ENCODE measurements around the gene FAM156A.
"Not testable (repeated sequence)": the region's sequence is repeated elsewhere in the genome, so short reads cannot be mapped to it uniquely, and the experiment has no call there.

The FAM156A gene, protein sequence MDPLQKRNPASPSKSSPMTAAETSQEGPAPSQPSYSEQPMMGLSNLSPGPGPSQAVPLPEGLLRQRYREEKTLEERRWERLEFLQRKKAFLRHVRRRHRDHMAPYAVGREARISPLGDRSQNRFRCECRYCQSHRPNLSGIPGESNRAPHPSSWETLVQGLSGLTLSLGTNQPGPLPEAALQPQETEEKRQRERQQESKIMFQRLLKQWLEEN

DNA sequence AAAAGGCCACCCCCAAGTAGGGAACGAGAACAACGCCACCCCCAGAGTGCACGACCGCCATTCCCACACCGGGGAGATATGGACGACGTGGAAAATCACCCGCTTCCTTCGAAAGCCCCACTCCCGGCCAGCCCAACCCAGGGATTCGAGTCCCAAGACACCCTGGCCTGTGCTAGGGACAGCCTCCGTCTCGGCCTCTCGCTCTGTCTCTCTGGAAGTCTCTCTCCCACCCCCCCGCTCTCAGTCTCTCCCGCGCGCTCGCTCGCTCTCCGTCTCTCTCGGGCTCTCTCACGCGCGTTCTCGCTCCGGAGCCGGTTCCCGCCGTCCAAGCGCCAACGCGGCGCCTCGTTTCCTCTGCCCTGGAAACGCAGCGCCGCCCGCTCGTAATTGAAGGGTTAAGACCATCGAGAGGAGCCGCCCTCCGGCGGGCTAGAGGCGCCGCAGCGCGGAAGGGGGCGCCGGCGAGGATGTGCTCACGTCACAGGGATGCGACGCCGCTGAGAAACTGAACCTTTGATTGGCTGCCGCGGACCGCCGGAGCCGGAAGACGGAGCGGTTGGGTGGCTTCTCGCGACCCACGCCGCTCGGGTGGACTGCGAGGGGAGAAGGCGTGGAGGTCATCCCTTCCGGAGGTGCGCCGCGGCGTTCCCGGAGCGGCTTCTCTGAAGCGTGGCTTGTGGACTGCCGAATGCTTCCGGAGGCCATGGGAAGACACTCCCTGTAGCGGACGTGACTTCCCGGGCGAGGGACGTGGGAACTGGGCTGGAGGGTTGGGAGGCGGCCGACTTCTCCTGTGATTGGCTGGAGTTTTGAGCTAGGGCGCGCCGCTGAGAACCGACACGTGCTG lies at the start of gene FAM156A:
TSS of gene FAM156A (minus strand) at position 406 of the 847 bp plus-strand sequence. CDS start 9,930 bp downstream, outside the sequence.
- not testable (repeated sequence) for H3K4me3 ChIP-seq (ENCODE audit: low read depth in 1 of 2, low read length in 2 of 2); H3K27ac ChIP-seq (ENCODE audit: low read length); H3K4me1 ChIP-seq (ENCODE audit: control insufficient read depth in 1 of 2, insufficient read depth in 2 of 2, low read length in 2 of 2); H3K9me3 ChIP-seq (ENCODE audit: control insufficient read depth in 1 of 2, low read length in 2 of 2); H3K27me3 ChIP-seq (ENCODE audit: low read depth, low read length); H3K36me3 ChIP-seq (ENCODE audit: control insufficient read depth in 1 of 2, insufficient read depth in 2 of 2, low read length in 2 of 2)

DNA sequence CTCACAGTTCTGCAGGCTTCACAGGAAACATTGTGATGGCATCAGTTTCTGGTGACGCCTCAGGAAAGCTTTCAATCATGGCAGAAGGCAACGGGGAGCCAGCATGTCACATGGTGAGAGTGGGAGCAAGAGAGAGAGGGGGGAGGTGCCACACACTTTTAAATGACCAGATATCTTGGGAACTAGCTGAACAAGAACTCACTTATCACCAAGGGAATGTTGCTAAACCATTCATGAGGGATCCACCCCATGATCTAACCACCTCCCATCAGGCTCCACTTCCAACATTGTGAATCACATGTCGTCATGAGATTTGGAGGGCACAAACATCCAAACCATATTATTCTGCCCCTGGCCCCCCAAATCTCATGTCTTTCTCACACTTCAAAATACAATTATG lies 47.0 kb upstream of the FAM156A start:
- no peaks in the 10 kb centered on the region for H3K36me3 ChIP-seq (ENCODE audit: control insufficient read depth in 1 of 2, insufficient read depth in 2 of 2, low read length in 2 of 2)
- no peaks in the 10 kb centered on the region for H3K27me3 ChIP-seq (ENCODE audit: low read depth, low read length)
- H3K4me3 ChIP-seq (ENCODE audit: low read depth in 1 of 2, low read length in 2 of 2): no peak overlapping the region
- no peaks in the 10 kb centered on the region for H3K9me3 ChIP-seq (ENCODE audit: control insufficient read depth in 1 of 2, low read length in 2 of 2)
- H3K27ac ChIP-seq (ENCODE audit: low read length): no peak overlapping the region
- peaks cover 0 to 11% of the 10 kb centered on the region in 2 donors for H3K4me1 ChIP-seq (ENCODE audit: control insufficient read depth in 1 of 2, insufficient read depth in 2 of 2, low read length in 2 of 2)

DNA sequence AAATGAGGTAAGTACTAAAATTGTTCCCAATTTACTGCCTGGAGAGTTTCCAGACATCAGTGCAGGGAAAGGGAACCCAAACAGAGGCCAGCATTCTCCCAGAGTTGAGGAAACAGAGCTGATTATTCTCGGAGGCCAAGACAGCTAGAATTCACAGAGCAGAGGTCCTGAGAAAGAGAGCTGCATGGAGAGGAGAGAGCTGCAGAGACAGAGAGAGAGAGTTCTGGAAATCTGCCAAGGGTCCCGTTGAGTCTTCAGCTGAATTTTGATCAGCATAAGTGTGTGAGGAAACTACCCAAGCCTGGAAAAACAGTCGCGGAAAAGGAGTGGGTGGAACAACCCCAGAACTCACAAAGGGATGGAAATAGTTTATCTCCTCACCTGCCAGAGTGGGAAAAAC lies 46.5 kb upstream of the FAM156A start:
- no peaks in the 10 kb centered on the region for H3K9me3 ChIP-seq (ENCODE audit: control insufficient read depth in 1 of 2, low read length in 2 of 2)
- peaks cover 0 to 11% of the 10 kb centered on the region in 2 donors for H3K4me1 ChIP-seq (ENCODE audit: control insufficient read depth in 1 of 2, insufficient read depth in 2 of 2, low read length in 2 of 2)
- H3K36me3 ChIP-seq (ENCODE audit: control insufficient read depth in 1 of 2, insufficient read depth in 2 of 2, low read length in 2 of 2): no peaks in the 10 kb centered on the region
- no peaks in the 10 kb centered on the region for H3K27me3 ChIP-seq (ENCODE audit: low read depth, low read length)
- no peak overlapping the region for H3K4me3 ChIP-seq (ENCODE audit: low read depth in 1 of 2, low read length in 2 of 2)
- H3K27ac ChIP-seq (ENCODE audit: low read length): no peak overlapping the region

DNA sequence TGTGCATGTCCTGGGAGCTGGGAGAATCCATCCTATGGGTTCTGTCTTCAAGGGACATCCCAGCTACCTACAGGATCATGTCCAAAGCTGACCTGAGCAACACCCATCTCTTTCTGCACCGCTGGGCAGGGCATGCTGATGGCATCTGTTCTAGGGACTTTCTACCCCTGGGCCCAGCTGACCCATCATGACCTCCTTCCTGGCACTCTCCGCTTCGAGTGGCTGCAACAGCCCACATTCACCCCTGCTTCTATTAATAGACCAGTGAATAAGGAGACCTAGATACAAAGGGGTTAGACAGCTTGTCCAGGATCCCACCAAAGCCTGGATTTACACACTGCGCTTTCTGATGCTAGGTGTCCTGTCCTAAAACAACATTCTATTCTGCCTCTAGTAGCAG lies 45.7 kb upstream of the FAM156A start:
- no peaks in the 10 kb centered on the region for H3K36me3 ChIP-seq (ENCODE audit: control insufficient read depth in 1 of 2, insufficient read depth in 2 of 2, low read length in 2 of 2)
- H3K27ac ChIP-seq (ENCODE audit: low read length): no peak overlapping the region
- peaks cover 0 to 11% of the 10 kb centered on the region in 2 donors for H3K4me1 ChIP-seq (ENCODE audit: control insufficient read depth in 1 of 2, insufficient read depth in 2 of 2, low read length in 2 of 2)
- H3K4me3 ChIP-seq (ENCODE audit: low read depth in 1 of 2, low read length in 2 of 2): no peak overlapping the region
- no peaks in the 10 kb centered on the region for H3K27me3 ChIP-seq (ENCODE audit: low read depth, low read length)
- H3K9me3 ChIP-seq (ENCODE audit: control insufficient read depth in 1 of 2, low read length in 2 of 2): no peaks in the 10 kb centered on the region

DNA sequence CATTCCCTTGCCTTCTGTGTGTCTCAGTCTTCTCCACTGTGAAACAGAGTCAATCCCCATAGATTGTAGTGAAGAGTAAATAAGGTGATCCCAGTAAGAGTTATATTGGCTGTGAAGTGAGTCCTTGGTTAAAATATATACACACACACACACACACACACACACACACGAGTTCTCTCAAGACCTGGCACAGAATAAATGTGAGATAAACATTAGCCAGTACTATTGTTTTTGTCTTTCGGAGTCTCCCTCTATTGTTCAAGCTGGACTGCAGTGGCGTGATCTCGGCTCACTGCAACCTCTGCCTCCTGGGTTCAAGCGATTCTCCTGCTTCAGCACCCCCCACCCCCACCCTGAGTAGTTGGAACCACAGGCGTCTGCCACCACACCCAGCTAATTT lies 44.8 kb upstream of the FAM156A start:
- no peaks in the 10 kb centered on the region for H3K36me3 ChIP-seq (ENCODE audit: control insufficient read depth in 1 of 2, insufficient read depth in 2 of 2, low read length in 2 of 2)

DNA sequence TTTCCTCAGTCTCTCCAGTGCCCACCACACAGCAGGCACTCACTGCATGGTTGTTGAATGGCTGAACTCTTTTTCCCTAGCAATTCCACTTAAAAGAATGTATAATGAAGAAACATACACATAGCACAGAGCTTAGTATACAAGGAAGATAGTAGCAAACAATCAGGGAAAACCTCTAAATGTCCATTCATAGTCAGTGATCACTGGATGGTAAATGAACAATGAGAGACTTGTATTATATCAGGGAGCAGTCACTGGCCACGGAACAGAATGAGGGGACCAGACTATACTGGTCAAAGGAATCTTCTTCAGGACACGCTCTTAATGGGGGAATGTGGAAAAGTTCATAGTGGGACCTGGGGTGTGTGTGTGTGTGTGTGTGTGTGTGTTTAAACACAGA lies 43.6 kb upstream of the FAM156A start:
- H3K4me3 ChIP-seq (ENCODE audit: low read depth in 1 of 2, low read length in 2 of 2): no peak overlapping the region
- no peaks in the 10 kb centered on the region for H3K27me3 ChIP-seq (ENCODE audit: low read depth, low read length)
- no peaks in the 10 kb centered on the region for H3K9me3 ChIP-seq (ENCODE audit: control insufficient read depth in 1 of 2, low read length in 2 of 2)
- no peaks in the 10 kb centered on the region for H3K36me3 ChIP-seq (ENCODE audit: control insufficient read depth in 1 of 2, insufficient read depth in 2 of 2, low read length in 2 of 2)
- H3K4me1 ChIP-seq (ENCODE audit: control insufficient read depth in 1 of 2, insufficient read depth in 2 of 2, low read length in 2 of 2): peaks cover 0 to 11% of the 10 kb centered on the region in 2 donors
- no peak overlapping the region for H3K27ac ChIP-seq (ENCODE audit: low read length)

More for the DNA sequence above, 44.8 kb upstream of the FAM156A start:
- no peaks in the 10 kb centered on the region for H3K9me3 ChIP-seq (ENCODE audit: control insufficient read depth in 1 of 2, low read length in 2 of 2)
- no peak overlapping the region for H3K4me3 ChIP-seq (ENCODE audit: low read depth in 1 of 2, low read length in 2 of 2)
- no peaks in the 10 kb centered on the region for H3K27me3 ChIP-seq (ENCODE audit: low read depth, low read length)
- no peak overlapping the region for H3K27ac ChIP-seq (ENCODE audit: low read length)
- peaks cover 0 to 11% of the 10 kb centered on the region in 2 donors for H3K4me1 ChIP-seq (ENCODE audit: control insufficient read depth in 1 of 2, insufficient read depth in 2 of 2, low read length in 2 of 2)

DNA sequence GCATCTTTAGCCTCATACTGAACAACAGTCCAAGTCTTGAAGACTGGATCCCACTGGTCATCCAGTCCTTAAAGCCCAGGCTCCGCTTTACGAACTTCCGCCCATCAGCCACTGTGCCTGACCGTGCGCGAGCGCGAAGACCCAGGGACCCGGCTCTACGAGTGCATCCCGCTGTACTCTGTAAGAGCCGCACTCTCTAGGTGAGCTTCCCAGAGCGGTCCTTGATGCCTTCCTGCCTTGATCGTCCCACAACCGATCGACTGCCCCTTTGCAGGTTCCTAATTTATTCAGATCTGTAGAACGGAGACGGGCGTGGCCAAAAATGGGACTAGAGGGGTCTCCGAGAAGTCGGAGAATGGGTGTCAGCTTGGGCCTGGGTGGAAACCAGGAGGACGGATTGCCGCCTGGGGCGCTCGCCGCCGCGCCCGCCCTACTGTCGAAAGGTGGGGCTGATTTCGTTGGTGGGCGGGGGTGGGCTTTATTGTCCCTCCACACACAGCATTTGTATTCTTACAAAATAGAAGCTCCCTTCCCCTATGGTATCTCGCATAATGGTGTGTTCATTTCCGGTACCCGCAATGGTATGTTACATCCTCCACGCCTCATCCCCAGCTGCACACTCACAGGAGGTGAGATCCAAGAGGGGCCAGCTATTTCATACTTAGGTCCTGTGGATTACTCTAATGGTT lies 42.3 kb upstream of the FAM156A start:
- no peaks in the 10 kb centered on the region for H3K27me3 ChIP-seq (ENCODE audit: low read depth, low read length)
- no peaks in the 10 kb centered on the region for H3K36me3 ChIP-seq (ENCODE audit: control insufficient read depth in 1 of 2, insufficient read depth in 2 of 2, low read length in 2 of 2)
- H3K9me3 ChIP-seq (ENCODE audit: control insufficient read depth in 1 of 2, low read length in 2 of 2): no peaks in the 10 kb centered on the region
- H3K4me1 ChIP-seq (ENCODE audit: control insufficient read depth in 1 of 2, insufficient read depth in 2 of 2, low read length in 2 of 2): peaks cover 0 to 11% of the 10 kb centered on the region in 2 donors
- H3K4me3 ChIP-seq (ENCODE audit: low read depth in 1 of 2, low read length in 2 of 2): peak overlapping the region in 1 of 2 donors; percentile 7
- H3K27ac ChIP-seq (ENCODE audit: low read length): no peak overlapping the region

DNA sequence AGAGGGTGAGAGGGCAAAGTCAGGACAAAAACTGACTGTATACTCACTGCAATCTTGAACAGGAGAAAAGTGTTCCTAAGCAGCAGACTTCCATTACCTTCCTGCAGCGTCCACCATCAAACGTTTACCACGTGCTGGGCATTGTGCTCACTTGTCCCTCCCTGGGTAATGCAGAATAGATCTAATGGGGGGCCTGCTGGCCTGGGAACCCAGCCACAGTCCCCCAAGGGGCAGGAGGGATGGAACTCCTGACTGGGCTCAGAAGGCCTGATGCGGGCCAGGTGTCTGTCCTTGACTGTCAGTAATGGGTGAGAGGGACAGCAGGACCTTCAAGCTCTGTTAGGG lies 37.6 kb upstream of the FAM156A start:
- peak overlapping the region; percentile 71 to 86 for H3K4me3 ChIP-seq (ENCODE audit: low read depth in 1 of 2, low read length in 2 of 2)
- H3K27me3 ChIP-seq (ENCODE audit: low read depth, low read length): no peaks in the 10 kb centered on the region
- no peaks in the 10 kb centered on the region for H3K9me3 ChIP-seq (ENCODE audit: control insufficient read depth in 1 of 2, low read length in 2 of 2)
- no peaks in the 10 kb centered on the region for H3K36me3 ChIP-seq (ENCODE audit: control insufficient read depth in 1 of 2, insufficient read depth in 2 of 2, low read length in 2 of 2)
- peaks cover 0 to 11% of the 10 kb centered on the region in 2 donors for H3K4me1 ChIP-seq (ENCODE audit: control insufficient read depth in 1 of 2, insufficient read depth in 2 of 2, low read length in 2 of 2)
- peak overlapping the region; percentile 87 for H3K27ac ChIP-seq (ENCODE audit: low read length)

DNA sequence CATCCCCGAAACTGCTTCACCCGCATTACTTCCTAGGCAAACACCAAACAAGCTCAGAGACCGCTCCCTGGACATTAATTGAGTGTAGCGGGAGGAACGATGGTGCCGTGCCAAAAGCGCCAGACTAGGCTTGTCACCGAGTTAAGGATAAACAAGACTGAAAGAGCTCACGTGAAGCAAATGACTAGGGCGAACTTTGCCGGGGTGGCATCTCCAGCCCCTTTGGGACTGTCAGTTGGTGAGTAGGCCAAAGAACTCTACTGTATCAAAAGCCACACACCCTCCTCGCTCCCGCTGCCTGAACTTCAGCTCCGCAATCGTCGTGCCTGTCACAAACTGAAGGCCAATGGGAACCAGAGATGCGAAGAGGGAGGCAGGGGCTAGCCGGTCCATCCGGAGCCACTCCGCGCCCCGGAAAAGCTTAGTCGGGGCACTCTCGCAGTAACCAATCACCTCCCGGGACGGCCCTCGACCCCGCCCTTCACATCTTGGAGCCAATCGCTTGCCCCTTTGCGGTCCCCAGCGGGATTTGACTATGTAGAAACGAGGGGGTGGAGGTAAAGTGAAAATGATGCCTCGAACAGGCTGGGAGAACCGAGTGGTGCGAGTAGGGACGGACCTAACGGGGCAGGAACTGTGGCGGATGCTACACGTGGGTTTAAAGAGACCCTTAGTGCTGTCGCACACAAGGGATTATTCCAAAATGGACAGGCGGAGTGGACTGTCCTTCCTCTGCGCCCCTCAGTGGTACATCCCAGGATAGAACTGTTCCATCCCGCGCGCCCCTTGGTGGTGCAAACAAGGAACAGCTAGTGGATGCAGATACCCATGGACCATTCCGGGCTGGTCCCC lies 37.0 kb upstream of the FAM156A start:
- Histone ChIP-seq H3K27ac (ENCODE audit: low read length) (peak overlapping the region; percentile 87), H3K27me3 (ENCODE audit: low read depth, low read length) (no peaks in the 10 kb centered on the region), H3K9me3 (ENCODE audit: control insufficient read depth in 1 of 2, low read length in 2 of 2) (no peaks in the 10 kb centered on the region), H3K4me3 (ENCODE audit: low read depth in 1 of 2, low read length in 2 of 2) (peak overlapping the region; percentile 71 to 86), H3K4me1 (ENCODE audit: control insufficient read depth in 1 of 2, insufficient read depth in 2 of 2, low read length in 2 of 2) (peaks cover 0 to 11% of the 10 kb centered on the region in 2 donors), H3K36me3 (ENCODE audit: control insufficient read depth in 1 of 2, insufficient read depth in 2 of 2, low read length in 2 of 2) (no peaks in the 10 kb centered on the region)

DNA sequence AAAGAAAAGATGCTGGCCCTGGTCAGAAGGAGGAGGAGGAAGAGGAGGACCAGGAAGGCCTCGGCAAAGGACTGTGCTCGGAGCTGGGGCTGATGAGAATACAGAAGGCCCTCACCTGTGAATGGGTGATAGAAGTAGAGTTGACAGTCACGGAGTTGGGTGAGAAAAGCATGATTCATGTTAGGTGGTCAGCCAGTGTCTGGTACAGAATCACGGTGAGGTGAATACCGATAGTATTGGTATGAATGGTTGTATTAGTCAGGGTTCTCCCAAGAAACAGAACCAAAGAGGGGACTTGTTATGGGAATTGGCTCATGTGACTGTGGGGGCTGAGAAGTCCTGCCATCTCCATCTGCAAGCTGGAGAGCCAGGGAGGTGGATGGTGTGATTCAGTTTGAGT lies 32.5 kb upstream of the FAM156A start:
- Histone ChIP-seq H3K27me3 (ENCODE audit: low read depth, low read length) (no peaks in the 10 kb centered on the region), H3K4me1 (ENCODE audit: control insufficient read depth in 1 of 2, insufficient read depth in 2 of 2, low read length in 2 of 2) (peaks cover 0 to 21% of the 10 kb centered on the region in 2 donors), H3K27ac (ENCODE audit: low read length) (no peak overlapping the region), H3K36me3 (ENCODE audit: control insufficient read depth in 1 of 2, insufficient read depth in 2 of 2, low read length in 2 of 2) (no peaks in the 10 kb centered on the region), H3K4me3 (ENCODE audit: low read depth in 1 of 2, low read length in 2 of 2) (no peak overlapping the region), H3K9me3 (ENCODE audit: control insufficient read depth in 1 of 2, low read length in 2 of 2) (no peaks in the 10 kb centered on the region)
